HUES64 (cell line): ENCODE results near the gene ELOA2.
"Not testable (repeated sequence)": the region's sequence is repeated elsewhere in the genome, so short reads cannot be mapped to it uniquely, and the experiment has no call there.

Source experiments
- H3K27ac ChIP-seq: 2 replicates; pipeline ENCODE4 v1.7.0; 2013; ENCODE audit warnings: low read depth, low read length, inconsistent platforms
- H3K27me3 ChIP-seq: 2 replicates; pipeline ENCODE4 v1.6.1; 2013; ENCODE audit warnings: mild to moderate bottlenecking, low read length; ENCODE audit not compliant: insufficient read depth
- H3K36me3 ChIP-seq: 2 replicates; pipeline ENCODE4 v1.6.1; 2013; ENCODE audit warnings: mild to moderate bottlenecking, low read length; ENCODE audit not compliant: insufficient read depth
- H3K4me1 ChIP-seq: 2 replicates; pipeline ENCODE4 v1.6.1; 2013; ENCODE audit warnings: mild to moderate bottlenecking, low read length, moderate library complexity; ENCODE audit not compliant: insufficient read depth
- H3K4me3 ChIP-seq: 2 replicates; pipeline ENCODE4 v1.5.1; 2013; ENCODE audit warnings: mild to moderate bottlenecking, low read length, moderate library complexity
- H3K9ac ChIP-seq: 2 replicates; pipeline ENCODE4 v1.6.1; 2013; ENCODE audit warnings: mild to moderate bottlenecking, low read depth, low read length
- H3K9me3 ChIP-seq: 2 replicates; pipeline ENCODE4 v1.6.1; 2013; ENCODE audit warnings: low read depth, low read length; ENCODE audit not compliant: insufficient read depth
- WGBS: fragments of 150-250, 120-280 bp; methylation state at CpG from one replicate; pipeline ENCODE4 v1.1.7; 2013; ENCODE audit warnings: missing lambda C conversion rate; 5-methylcytosine and 5-hydroxymethylcytosine counted together

Gene ELOA2

GRCh38 chr18:47019870-47020269 is 15.6 kb downstream of the ELOA2 start:
- not testable (repeated sequence) for H3K9ac ChIP-seq, H3K27me3 ChIP-seq, H3K36me3 ChIP-seq, H3K4me1 ChIP-seq, H3K27ac ChIP-seq, H3K9me3 ChIP-seq, H3K4me3 ChIP-seq
- no CpG with 5 or more reads among the region's 10 CpGs for WGBS
